ENCODE results near the gene KDM8. TPM values are rescaled to one million over a fixed set of nuclear protein-coding genes. Genes with fewer than 3 reads are reported as not detected.

The KDM8 gene
- total and polyA plus RNA-seq, 7 donors = 2.5 to 6.8 (median 5.1) TPM

- TF ChIP-seq CTCF (IDR thresholded peaks at IDR 0.05) = no peak
- TF ChIP-seq POLR2AphosphoS5 (IDR thresholded peaks at IDR 0.05) = no peak
- TF ChIP-seq POLR2A (IDR thresholded peaks at IDR 0.05) = no peak
- no peak for TF ChIP-seq EP300 (IDR thresholded peaks at IDR 0.05)
- intact Hi-C loops (cut with DNase I) = no loop called here
- Histone ChIP-seq H3K9me3 (no peaks in the 10 kb centered on the region), H3K36me3 (peaks cover 0 to 32% (median 0%) of the 10 kb centered on the region in 4 donors), H3K27me3 (no peaks in the 10 kb centered on the region), H3K4me1 (peaks cover 0 to 20% (median 18%) of the 10 kb centered on the region in 4 donors), H3K4me3 (no peak overlapping the region), H3K27ac (no peak overlapping the region)
- DNase-seq = no peak
- 94 to 95% methylated on average over 8 of the region's 8 CpGs for WGBS, 2 donors
Measured at GRCh38 chr16:27220527-27220926, 17.2 kb downstream of the KDM8 start.

DNA sequence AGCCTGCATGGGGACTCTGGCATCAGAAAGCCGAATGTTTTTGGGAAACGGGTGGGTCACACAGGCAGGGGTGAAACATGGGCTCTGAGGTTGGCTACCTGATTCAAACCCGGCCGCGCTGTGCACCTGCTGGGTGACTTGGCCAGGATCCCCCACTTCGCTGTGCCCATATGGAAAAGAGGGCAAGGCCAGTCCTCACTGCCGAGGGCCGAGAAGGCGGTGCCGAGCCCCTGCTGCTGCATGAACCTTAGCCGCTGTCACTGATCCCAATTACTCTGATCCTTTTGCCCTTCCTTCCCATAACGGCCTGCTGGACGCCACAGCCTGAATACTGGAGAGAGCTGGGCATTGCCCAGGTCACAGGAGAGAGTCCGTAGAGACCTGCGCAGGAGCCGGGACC is 17.7 kb downstream of the KDM8 start:
- H3K9me3 ChIP-seq = no peaks in the 10 kb centered on the region
- H3K36me3 ChIP-seq = peaks cover 0 to 32% (median 0%) of the 10 kb centered on the region in 4 donors
- no peak overlapping the region for H3K4me3 ChIP-seq
- intact Hi-C loops (cut with DNase I) = no loop called here
- DNase-seq = no peak
- H3K27me3 ChIP-seq = no peaks in the 10 kb centered on the region
- no peak for TF ChIP-seq CTCF (IDR thresholded peaks at IDR 0.05)
- no peak for TF ChIP-seq POLR2A (IDR thresholded peaks at IDR 0.05)
- no peak for TF ChIP-seq POLR2AphosphoS5 (IDR thresholded peaks at IDR 0.05)
- no peak for TF ChIP-seq EP300 (IDR thresholded peaks at IDR 0.05)
- peaks cover 0 to 20% (median 18%) of the 10 kb centered on the region in 4 donors for H3K4me1 ChIP-seq
- H3K27ac ChIP-seq = no peak overlapping the region
- WGBS, 2 donors = 94 to 97% methylated on average over 16 of the region's 16 CpGs

DNA sequence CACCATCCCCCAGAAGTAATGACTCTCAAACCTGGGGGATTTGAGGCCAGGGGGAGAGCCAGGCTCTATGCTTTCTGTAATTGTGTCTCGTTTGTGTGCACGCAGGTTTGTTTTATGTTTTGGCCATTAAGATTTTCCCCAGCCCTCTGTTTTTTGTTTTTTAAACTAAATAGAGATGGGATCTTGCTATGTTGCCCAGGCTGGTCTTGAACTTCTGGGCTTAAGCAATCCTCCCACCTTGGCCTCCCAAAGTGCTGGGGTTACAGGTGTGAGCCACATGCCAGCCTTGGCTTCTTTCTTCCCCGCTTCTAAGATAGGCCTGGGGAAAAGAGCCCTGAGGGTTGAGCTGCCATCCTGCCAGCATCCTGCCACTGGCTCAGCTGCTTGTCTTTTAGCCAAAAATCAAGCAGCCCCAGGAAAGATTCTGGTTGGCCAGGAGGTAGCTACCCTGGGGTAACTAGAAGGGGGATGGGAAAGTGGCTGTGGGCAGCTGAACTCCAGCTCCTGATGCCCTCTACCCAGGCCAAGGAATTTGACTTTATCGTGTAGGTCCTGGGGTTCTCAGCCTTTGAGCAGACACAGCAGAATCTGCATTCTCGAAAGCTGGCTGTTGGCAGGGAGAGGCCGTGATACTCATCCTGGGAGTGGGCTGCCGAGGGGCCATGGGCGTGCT is 18.4 kb downstream of the KDM8 start:
- intact Hi-C loops (cut with DNase I) = no loop called here
- Histone ChIP-seq H3K36me3 (peaks cover 0 to 29% (median 1%) of the 10 kb centered on the region in 4 donors), H3K27me3 (no peaks in the 10 kb centered on the region), H3K4me1 (peaks cover 0 to 20% (median 18%) of the 10 kb centered on the region in 4 donors), H3K27ac (peak overlapping the region; percentile 67 to 77 (median 71)), H3K4me3 (no peak overlapping the region), H3K9me3 (no peaks in the 10 kb centered on the region)
- WGBS, 2 donors = 89 to 90% methylated on average over 8 of the region's 8 CpGs
- no peak for DNase-seq
- TF ChIP-seq EP300 (IDR thresholded peaks at IDR 0.05) (no peak), POLR2A (IDR thresholded peaks at IDR 0.05) (no peak), CTCF (IDR thresholded peaks at IDR 0.05) (no peak), POLR2AphosphoS5 (IDR thresholded peaks at IDR 0.05) (no peak)

GRCh38 chr16:27222249-27223225 is 19.2 kb downstream of the KDM8 start:
- peak; percentile 86 for DNase-seq
- peaks cover 0 to 20% (median 18%) of the 10 kb centered on the region in 4 donors for H3K4me1 ChIP-seq
- H3K27me3 ChIP-seq = no peaks in the 10 kb centered on the region
- intact Hi-C loops (cut with DNase I) = no loop called here
- H3K27ac ChIP-seq = peak overlapping the region; percentile 67 to 77 (median 71)
- H3K4me3 ChIP-seq = no peak overlapping the region
- H3K9me3 ChIP-seq = no peaks in the 10 kb centered on the region
- 66 to 68% methylated on average over 30 of the region's 30 CpGs for WGBS, 2 donors
- peaks cover 0 to 27% (median 2%) of the 10 kb centered on the region in 4 donors for H3K36me3 ChIP-seq
- no peak for TF ChIP-seq CTCF (IDR thresholded peaks at IDR 0.05)
- TF ChIP-seq POLR2AphosphoS5 (IDR thresholded peaks at IDR 0.05) = peak in 2 of 4 donors; percentile 64 to 69

All from sigmoid colon (tissue), 7 donors.